GM21367 (cell line): Measurements from ENCODE around the gene MAPKAP1.

ENCODE experiments used
- ATAC-seq: cut with Tn5 transposase; IDR thresholded peaks from one replicate; pipeline ENCODE4 v1.9.1; 2021; ENCODE audit not compliant: unreplicated experiment

MAPKAP1 gene

GRCh38 chr9:125435776-125436612 is 271.0 kb downstream of the MAPKAP1 start:
- ATAC-seq: no peak

DNA sequence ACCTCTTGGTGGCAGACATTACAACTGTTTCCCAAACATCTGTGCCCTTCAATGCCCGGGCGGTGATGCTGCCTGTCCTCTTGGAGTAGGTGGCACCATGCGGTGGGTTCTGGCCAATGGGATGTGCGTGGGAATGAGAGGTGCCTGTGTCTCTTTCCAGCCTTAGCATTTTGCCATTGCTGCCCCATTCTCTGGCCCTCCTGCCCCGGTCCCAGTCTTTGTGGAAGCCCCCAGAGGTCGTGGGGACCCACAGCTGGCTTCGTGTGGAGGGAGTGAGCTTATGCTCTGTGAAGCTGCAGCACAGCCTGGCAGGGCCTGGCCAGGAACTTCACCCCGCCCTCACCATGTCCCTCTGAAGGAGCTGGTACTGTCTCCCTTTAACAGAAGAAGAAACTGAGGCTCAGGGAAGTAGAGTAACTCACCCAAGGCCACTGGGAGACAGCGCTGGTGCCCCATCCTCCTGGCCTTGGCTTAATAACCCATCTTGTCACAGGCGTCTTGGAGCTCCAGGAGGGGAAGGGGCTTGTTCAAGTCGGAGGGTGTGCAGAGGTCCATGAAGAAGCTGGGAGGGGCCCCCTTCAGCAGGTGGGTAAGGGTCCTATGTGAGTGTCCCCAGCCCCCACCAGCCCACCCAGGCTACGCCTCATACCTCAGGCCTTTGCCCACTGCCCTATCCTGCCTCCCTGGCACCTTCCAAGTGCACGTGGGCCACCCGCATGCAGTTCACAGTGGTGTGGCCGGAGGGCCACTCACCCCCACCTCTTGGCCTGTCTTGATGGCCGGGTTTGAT is 271.8 kb downstream of the MAPKAP1 start:
- no peak for ATAC-seq

- no peak for ATAC-seq
Measured at GRCh38 chr9:125433461-125434011, 273.5 kb downstream of the MAPKAP1 start.

DNA sequence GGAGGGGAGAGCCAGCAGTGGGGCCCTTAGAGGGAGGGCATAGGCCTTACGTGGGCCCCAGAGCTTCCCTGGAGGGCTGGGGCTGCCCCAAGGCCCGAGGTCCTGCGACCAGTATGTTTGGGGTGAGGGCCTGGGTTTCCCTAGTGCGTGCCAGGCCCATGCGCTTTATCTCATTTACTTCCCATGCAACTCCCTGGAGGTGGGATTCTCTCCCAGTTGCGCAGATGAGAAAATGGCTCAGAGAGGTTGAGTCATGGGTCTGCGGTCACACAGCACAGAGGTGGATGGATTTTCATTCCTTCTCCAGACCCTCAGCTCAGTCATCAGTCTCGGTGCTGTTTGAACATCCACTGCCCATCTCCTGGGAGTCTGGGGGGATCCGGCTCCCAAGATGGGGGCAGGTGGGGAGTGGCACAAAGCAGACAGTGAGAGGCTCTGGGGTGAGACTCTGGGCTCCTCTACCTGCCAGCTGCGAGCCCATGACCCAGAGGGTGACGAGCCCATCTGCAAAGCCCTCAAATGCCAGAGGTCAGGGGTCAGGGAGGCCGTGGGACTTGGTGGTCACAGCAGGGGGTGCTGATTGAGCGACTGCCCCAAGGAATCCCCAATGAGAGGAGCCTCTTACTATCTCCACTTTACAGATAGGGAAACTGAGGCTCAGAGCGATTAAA is 274.2 kb downstream of the MAPKAP1 start:
- ATAC-seq: no peak

DNA sequence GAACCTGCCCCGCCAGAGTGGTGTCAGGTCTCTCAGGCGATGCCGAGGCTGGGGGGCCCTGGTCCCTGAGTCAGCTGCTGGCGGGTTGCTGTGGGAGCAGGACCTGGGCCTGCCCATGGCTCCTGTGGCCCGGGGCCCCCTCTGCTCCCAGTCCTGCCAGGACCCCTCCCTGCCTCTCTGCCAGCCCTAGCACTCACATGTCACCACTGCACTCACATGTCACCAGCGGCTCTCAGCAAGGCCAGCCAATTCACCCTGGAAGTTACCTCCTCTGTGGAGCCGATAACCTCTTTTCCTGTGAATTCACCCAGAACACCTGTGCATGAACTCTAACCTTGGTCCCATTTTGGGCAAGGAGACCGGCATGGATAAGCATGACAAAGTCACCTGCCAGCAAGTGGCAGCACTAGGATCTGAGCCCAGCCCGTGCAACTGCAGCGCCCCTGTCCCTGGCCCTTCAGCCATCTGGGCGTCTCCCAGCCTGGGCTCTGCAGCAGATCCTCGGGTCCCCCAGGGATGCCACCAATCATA is 275.2 kb downstream of the MAPKAP1 start:
- no peak for ATAC-seq

DNA sequence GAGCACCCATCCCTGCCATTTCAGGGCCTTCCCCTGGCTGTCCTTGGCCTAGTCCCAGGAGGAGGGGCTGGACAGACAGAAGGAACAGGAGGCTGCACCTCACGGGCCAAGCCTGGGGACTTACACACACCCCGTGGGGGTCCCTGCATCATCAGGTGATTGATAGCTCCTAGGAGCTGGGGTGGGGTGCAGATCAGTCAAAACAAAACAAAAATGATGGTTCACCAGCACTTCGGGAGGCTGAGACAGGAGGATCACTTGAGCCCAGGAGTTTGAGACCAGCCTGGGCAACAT is 276.0 kb downstream of the MAPKAP1 start:
- no peak for ATAC-seq

GRCh38 chr9:125430161-125431011 is 276.6 kb downstream of the MAPKAP1 start:
- no peak for ATAC-seq

GRCh38 chr9:125429476-125430160 is 277.4 kb downstream of the MAPKAP1 start:
- no peak for ATAC-seq

GRCh38 chr9:125428902-125429467 is 278.0 kb downstream of the MAPKAP1 start:
- ATAC-seq: no peak

- no peak for ATAC-seq
Measured at GRCh38 chr9:125428060-125428901, 278.7 kb downstream of the MAPKAP1 start.

- ATAC-seq: no peak
Measured at GRCh38 chr9:125427556-125427955, 279.5 kb downstream of the MAPKAP1 start.

DNA sequence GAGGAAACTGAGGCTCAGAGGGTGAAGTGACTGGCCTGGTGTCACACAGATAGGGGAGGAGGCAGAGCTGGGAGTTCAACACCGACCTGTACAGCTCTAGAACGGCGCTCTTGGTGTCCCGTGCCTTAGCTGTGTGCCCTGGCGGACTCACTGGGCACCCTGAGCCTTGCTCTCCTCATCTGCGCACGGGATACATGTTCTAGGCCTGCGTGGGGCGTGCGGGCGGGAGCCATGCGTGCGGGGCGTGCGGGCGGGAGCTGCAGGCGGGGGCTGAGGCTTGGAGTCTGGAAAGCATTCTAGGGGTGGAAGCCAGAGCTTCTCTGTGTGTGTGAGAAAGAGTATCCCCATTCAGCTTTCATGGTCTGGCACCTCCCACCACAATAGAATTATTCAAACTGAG is 280.1 kb downstream of the MAPKAP1 start:
- no peak for ATAC-seq

GRCh38 chr9:125425901-125426515 is 281.0 kb downstream of the MAPKAP1 start:
- no peak for ATAC-seq

- ATAC-seq: no peak
Measured at GRCh38 chr9:125425170-125425897, 281.7 kb downstream of the MAPKAP1 start.

GRCh38 chr9:125423964-125424363 is 283.0 kb downstream of the MAPKAP1 start:
- no peak for ATAC-seq

DNA sequence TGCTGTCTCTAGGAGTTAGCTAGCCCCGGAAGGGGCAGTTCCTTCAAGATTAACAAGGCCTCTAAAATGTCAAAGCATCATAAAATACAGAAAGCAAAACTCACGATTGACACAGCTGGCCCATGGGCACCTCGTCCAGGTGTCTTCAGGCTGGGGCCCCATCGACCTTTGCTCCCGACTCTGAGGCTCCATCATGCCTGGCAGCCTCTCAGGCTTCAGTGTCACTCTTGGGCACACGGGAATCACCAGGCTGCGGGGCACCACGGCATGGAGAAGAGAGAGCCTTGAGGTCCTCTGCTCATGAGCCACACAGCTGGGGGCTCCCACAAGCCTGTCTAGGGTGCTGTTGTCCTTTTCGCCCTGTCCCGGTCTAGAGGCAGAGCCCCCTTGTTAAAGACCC is 284.2 kb downstream of the MAPKAP1 start:
- no peak for ATAC-seq

DNA sequence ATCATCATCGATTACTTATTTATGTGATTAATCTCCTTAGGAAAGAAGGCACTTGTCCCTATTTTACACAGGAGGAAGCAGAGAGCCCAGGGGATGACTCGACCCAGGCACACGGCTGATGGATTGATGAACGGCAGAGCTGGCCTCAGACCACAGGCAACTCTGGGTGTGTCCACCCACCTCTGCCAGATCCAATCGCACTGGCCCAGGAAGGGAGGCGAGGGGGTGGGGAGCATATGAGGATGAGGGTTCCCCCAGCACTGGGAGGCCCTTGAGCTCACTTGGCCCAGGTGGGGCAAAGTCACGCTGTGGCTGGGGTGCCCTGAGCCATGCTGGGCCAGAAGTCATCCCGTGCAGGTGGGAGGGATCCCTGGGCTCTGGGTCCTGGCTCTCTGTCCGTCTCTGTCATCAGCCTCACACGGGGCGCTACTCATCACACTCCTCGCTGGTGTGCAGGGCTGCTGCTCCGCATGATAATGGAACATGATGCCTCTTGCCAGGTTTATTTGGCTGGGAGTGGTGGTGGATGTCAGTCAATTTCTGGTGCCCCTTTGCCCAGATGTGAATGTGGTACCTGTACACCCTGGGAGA is 285.3 kb downstream of the MAPKAP1 start:
- ATAC-seq: no peak
